ENCODE measurements around the gene SLC6A9. TPM values are rescaled to one million over a fixed set of nuclear protein-coding genes. Genes with fewer than 3 reads are reported as not detected.

Gene SLC6A9
- total and polyA plus RNA-seq, 12 donors: 11.8 to 198 (median 23.5) TPM

GRCh38 chr1:43981636-43982035 lies 49.6 kb downstream of the SLC6A9 start:
- no peaks in the 10 kb centered on the region for H3K27me3 ChIP-seq
- no peak overlapping the region for H3K27ac ChIP-seq
- no peaks in the 10 kb centered on the region for H3K9me3 ChIP-seq (replicated peaks in 1 of 3)
- peak in 1 of 7 donors; percentile 15 for DNase-seq
- whole genome bisulfite sequencing, 4 donors: 94 to 97% (median 96%) methylated on average over 8 to 20 of the region's 20 CpGs
- TF ChIP-seq POLR2A (IDR thresholded peaks at IDR 0.05): no peak
- TF ChIP-seq, protein P1, sequence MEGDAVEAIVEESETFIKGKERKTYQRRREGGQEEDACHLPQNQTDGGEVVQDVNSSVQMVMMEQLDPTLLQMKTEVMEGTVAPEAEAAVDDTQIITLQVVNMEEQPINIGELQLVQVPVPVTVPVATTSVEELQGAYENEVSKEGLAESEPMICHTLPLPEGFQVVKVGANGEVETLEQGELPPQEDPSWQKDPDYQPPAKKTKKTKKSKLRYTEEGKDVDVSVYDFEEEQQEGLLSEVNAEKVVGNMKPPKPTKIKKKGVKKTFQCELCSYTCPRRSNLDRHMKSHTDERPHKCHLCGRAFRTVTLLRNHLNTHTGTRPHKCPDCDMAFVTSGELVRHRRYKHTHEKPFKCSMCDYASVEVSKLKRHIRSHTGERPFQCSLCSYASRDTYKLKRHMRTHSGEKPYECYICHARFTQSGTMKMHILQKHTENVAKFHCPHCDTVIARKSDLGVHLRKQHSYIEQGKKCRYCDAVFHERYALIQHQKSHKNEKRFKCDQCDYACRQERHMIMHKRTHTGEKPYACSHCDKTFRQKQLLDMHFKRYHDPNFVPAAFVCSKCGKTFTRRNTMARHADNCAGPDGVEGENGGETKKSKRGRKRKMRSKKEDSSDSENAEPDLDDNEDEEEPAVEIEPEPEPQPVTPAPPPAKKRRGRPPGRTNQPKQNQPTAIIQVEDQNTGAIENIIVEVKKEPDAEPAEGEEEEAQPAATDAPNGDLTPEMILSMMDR (IDR thresholded peaks at IDR 0.05): no peak
- H3K36me3 ChIP-seq (replicated peaks in 1 of 2): peaks cover 0 to 13% of the 10 kb centered on the region in 2 donors
- intact Hi-C loops (cut with DNase I): no loop called here
- H3K4me3 ChIP-seq: no peak overlapping the region
- H3K4me1 ChIP-seq (replicated peaks in 1 of 2): peaks cover 7 to 27% of the 10 kb centered on the region in 2 donors

DNA sequence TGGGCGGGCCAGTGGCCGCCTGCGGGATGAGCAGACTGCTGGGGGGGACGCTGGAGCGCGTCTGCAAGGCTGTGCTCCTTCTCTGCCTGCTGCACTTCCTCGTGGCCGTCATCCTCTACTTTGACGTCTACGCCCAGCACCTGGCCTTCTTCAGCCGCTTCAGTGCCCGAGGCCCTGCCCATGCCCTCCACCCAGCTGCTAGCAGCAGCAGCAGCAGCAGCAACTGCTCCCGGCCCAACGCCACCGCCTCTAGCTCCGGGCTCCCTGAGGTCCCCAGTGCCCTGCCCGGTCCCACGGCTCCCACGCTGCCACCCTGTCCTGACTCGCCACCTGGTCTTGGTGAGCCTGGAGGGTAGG lies 50.1 kb downstream of the SLC6A9 start:
- H3K27ac ChIP-seq: no peak overlapping the region
- no peaks in the 10 kb centered on the region for H3K9me3 ChIP-seq (replicated peaks in 1 of 3)
- no peak for TF ChIP-seq POLR2A (IDR thresholded peaks at IDR 0.05)
- no peak overlapping the region for H3K4me3 ChIP-seq
- DNase-seq: peak in 1 of 7 donors; percentile 70
- peaks cover 12 to 33% of the 10 kb centered on the region in 2 donors for H3K4me1 ChIP-seq (replicated peaks in 1 of 2)
- H3K27me3 ChIP-seq: no peaks in the 10 kb centered on the region
- 77 to 97% (median 96%) methylated on average over 11 to 20 of the region's 20 CpGs for WGBS, 4 donors
- intact Hi-C loops (cut with DNase I): no loop called here
- peaks cover 0 to 18% of the 10 kb centered on the region in 2 donors for H3K36me3 ChIP-seq (replicated peaks in 1 of 2)

DNA sequence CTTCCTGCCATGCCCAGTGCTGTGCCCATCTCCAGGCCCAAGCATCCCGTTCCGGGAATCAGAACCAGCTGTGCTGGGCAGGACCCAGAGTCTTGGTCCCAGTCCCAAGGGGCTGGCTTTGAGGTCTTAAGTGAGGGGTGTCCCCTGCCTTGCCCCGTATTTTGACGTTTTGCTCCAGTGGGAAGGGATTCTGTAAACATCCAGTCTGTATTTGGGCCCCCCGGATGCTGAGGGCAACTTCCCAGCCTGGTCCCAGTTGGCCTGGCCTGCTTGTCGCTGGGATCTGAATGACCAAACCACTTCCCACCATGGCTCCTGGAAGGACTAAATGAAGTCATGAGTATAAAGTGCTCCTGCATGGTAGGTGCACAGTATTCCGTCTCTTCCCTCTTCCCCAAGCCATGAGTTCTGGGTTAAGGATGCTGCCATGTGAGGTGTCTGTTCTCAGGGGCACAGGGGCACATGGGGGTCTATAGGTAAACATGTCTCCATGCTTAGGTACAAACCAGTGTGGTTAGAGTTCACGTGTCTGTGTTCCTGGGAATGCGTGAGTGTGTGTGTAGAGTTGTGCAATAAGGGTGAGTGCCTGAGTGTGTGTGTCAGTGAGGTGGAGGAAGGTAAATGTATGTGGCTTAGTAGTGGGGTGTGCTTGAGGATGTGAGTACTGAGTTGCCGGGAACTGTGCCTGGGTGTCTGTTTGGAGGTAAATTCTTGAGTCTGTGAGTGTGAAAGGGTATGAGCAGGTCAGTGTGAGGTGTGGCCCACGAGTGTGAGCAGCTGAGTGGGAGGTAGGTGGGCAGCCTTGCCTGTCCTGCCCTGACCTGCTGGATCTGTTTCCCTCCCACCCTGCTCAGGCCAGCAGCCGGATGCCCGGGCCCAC lies 50.8 kb downstream of the SLC6A9 start:
- H3K4me1 ChIP-seq (replicated peaks in 1 of 2): peaks cover 18 to 39% of the 10 kb centered on the region in 2 donors
- DNase-seq: no peak

DNA sequence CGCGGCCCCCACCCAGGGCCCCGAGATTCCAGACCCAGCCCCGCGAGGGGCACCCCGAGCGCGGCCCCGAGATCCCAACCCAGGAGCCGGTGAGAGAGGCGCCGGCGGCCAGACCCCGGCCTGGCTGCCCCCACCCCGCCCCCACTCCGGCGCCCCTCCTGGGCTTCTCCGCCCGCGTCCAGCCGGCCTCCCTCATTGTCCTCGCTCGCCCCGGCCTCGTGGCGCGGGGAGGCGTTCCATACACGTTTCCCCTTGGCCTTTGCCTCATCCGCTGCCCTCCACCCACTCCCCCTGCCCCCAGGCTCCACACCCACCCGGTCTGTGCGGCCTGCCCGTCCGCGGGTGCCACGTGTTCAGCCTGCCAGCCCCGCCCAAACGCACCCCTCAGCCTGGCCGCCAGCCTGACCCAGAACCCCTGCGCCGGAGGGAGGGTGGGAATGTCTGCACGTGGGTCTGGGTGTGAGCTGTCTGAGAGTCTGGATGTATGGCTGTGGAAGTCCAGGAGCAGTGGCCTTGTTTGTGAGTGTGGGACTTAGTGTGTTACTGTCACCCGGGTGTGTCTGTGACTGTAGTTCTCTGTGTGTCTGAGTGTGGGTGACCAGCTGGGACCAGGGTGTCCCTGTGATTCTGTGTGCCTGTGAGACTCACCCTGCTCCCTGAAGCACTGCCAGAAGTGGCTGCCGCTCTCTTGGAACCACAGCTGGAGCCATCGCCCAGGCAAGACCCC lies 51.6 kb downstream of the SLC6A9 start:
- H3K27me3 ChIP-seq: no peaks in the 10 kb centered on the region
- peaks cover 0 to 20% of the 10 kb centered on the region in 2 donors for H3K36me3 ChIP-seq (replicated peaks in 1 of 2)
- peak; percentile 49 to 70 (median 56) for DNase-seq
- H3K4me3 ChIP-seq: peak overlapping the region in 2 of 4 donors; percentile 72 to 88
- 0 to 3% (median 2%) methylated on average over 1 to 45 of the region's 45 CpGs for WGBS, 4 donors
- intact Hi-C loops (cut with DNase I): no loop called here
- peaks cover 18 to 40% of the 10 kb centered on the region in 2 donors for H3K4me1 ChIP-seq (replicated peaks in 1 of 2)
- TF ChIP-seq POLR2A (IDR thresholded peaks at IDR 0.05): no peak
- H3K27ac ChIP-seq: peak overlapping the region in 1 of 5 donors; percentile 26
- H3K9me3 ChIP-seq (replicated peaks in 1 of 3): no peaks in the 10 kb centered on the region

More for the DNA sequence above, 50.8 kb downstream of the SLC6A9 start:
- Histone ChIP-seq H3K9me3 (replicated peaks in 1 of 3) (no peaks in the 10 kb centered on the region), H3K36me3 (replicated peaks in 1 of 2) (peaks cover 0 to 20% of the 10 kb centered on the region in 2 donors), H3K27ac (peak overlapping the region in 1 of 5 donors; percentile 26), H3K4me3 (peak overlapping the region in 1 of 4 donors; percentile 88), H3K27me3 (no peaks in the 10 kb centered on the region)
- TF ChIP-seq, protein P1 (IDR thresholded peaks at IDR 0.05): no peak
- no peak for TF ChIP-seq POLR2A (IDR thresholded peaks at IDR 0.05)
- intact Hi-C loops (cut with DNase I): no loop called here
- 72 to 84% (median 77%) methylated on average over 9 to 13 of the region's 13 CpGs for WGBS, 4 donors

DNA sequence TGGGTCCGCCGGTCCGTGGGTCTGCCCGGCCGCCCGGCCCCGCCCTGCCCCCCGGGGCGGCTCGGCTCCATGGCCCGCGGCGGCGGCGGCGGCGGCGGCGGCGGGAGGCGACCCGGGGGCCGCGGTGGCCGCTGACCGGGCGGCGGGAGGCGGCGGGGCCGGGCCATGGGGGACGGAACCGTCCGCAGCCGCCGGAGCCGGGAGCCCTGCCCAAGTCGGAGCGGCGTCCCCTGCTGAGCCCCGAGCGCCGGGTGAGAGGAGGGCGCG lies 52.1 kb downstream of the SLC6A9 start:
- intact Hi-C loops (cut with DNase I): no loop called here
- peaks cover 18 to 41% of the 10 kb centered on the region in 2 donors for H3K4me1 ChIP-seq (replicated peaks in 1 of 2)
- no peak for DNase-seq
- no peak for TF ChIP-seq POLR2A (IDR thresholded peaks at IDR 0.05)
- TF ChIP-seq, protein P1 (IDR thresholded peaks at IDR 0.05): no peak
- 0 to 1% (median 0%) methylated on average over 4 to 32 of the region's 45 CpGs; no CpG with 5 or more reads in 1 of the 4 donors for WGBS, 4 donors
- peaks cover 0 to 20% of the 10 kb centered on the region in 2 donors for H3K36me3 ChIP-seq (replicated peaks in 1 of 2)
- peak overlapping the region in 1 of 5 donors; percentile 26 for H3K27ac ChIP-seq
- H3K27me3 ChIP-seq: no peaks in the 10 kb centered on the region
- H3K4me3 ChIP-seq: peak overlapping the region in 2 of 4 donors; percentile 72 to 88
- no peaks in the 10 kb centered on the region for H3K9me3 ChIP-seq (replicated peaks in 1 of 3)

Measured in adrenal gland (tissue), 12 donors.